KOPT-K1 (cell line): ENCODE data around the gene ADAM11.
"Not testable (repeated sequence)": the region's sequence is repeated elsewhere in the genome, so short reads cannot be mapped to it uniquely, and the experiment has no call there.

Source experiments
- H3K27ac ChIP-seq: fragments of 200-600 bp; sonication (generic); 2 replicates; pipeline ENCODE4 v1.5.1; 2016; ENCODE audit warnings: antibody characterized with exemption, mild to moderate bottlenecking, low read depth, low read length; ENCODE audit not compliant: poor library complexity, severe bottlenecking
- H3K36me3 ChIP-seq: fragments of 200-600 bp; sonication (generic); 2 replicates; pipeline ENCODE4 v1.5.1; 2017; ENCODE audit warnings: antibody characterized with exemption, mild to moderate bottlenecking, low read length, moderate library complexity; ENCODE audit not compliant: insufficient read depth
- H3K9me3 ChIP-seq: fragments of 200-600 bp; sonication (generic); 2 replicates; pipeline ENCODE4 v1.5.1; 2017; ENCODE audit warnings: antibody characterized with exemption, low read length, mild to moderate bottlenecking; ENCODE audit not compliant: insufficient read depth, poor library complexity, severe bottlenecking

The ADAM11 gene

GRCh38 chr17:44751331-44751730 lies 7.5 kb upstream of the ADAM11 start:
- no peaks in the 10 kb centered on the region for H3K9me3 ChIP-seq
- H3K36me3 ChIP-seq: peaks cover 55% of the 10 kb centered on the region
- H3K27ac ChIP-seq: no peak overlapping the region

DNA sequence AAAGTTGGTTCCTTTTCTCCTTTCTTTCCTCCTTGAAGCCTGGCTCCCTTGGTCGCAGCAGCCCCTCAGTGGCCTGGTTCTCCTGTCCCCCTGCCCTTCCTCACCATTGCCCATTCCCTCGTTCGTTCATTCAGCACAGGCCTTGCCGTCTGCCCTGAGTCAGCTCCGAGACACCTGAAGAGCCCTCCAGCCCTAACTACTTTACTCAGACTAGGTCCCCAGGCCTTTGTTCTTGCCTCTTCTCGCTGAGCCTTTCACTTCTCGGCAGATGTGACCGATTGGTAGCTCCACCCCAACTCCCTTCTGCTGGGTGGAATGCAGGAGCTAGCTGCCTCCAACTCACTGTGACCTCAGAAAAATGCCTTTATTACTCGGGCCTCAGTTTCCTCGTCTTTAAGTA lies 7.0 kb upstream of the ADAM11 start:
- Histone ChIP-seq H3K9me3 (no peaks in the 10 kb centered on the region), H3K27ac (no peak overlapping the region), H3K36me3 (peaks cover 52% of the 10 kb centered on the region)

DNA sequence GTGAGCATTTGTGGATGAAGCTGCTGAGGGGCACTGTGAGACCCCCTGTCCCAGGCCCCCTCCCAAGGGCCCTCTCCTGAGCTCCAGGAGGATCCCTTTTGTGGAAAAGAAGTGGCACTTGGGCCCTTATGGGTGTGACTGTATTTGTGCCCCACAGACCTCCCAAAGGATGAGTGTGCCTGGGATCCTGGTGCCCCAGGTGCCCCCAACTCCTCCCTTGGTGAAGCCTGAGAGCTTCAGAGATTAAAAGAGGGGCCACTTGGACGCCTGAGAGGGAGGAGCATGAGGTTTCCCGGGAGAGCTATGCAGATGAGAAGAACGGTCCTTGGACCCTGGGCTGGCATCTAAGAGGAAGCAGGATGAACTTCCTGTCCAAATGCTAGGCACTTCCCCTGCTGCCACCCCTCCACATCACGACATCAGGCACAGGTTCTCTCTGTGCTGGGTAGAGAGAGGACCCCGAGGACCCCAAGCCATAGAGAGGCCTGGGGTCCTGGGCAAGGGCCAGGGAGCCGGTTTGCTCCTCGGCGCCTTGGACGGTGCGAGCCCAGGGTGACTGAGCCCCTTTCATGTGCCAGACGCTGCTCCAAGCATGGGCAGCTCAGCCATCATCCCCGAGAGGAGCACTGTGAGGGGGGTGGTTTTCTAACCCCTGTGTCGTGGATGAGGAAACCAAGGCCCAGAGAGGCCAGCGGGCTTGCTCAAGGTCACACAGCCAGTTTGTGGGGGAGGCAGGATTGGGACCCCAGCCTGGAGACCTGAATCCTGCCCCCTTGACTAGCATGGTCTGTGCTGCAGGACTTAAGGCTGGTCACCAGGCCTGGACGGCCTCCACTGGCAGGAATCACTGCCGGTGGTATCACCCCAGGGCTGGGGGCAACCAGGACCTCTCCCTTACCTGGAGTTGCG lies 5.6 kb upstream of the ADAM11 start:
- no peak overlapping the region for H3K27ac ChIP-seq
- H3K36me3 ChIP-seq: peaks cover 38% of the 10 kb centered on the region
- H3K9me3 ChIP-seq: no peaks in the 10 kb centered on the region

DNA sequence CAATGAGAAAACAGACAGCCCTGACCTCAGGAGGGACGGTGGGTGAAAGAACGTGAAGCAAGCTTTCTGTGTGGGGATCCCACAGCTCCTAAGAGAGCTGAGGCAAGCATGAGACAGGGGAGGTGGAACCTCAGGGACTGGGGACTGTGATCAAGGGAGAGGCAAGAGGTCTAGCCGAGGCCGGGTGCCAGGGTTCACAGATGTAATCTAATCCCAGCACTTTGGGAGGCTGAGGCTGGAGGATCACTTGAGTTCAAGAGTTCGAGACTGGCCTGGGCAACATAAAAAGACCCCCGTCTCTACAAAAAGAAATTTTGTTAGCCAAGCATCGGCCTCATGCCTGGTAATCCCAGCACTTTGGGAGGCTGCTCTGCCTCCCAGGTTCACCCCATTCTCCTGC lies 4.5 kb upstream of the ADAM11 start:
- H3K27ac ChIP-seq: no peak overlapping the region
- H3K36me3 ChIP-seq: peaks cover 28% of the 10 kb centered on the region; the same call in 1 of the 2 replicates
- no peaks in the 10 kb centered on the region for H3K9me3 ChIP-seq

DNA sequence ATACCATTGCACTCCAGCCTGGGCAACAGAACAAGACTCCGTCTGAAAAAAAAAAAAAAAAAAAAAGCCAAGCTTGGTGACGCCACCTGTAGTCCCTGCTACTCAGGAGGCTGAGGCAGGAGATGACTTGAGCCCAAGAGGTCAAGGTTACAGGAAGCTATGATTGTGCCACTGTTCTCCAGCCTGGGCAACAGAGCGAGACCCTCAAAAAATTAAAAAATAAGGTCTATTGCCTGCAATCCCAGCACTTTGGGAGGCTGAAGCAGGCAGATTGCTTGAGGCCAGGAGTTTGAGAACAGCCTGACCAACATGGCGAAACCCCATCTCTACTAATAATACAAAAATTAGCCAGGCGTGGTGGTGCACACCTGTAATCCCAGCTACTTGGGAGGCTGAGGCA lies 3.6 kb upstream of the ADAM11 start:
- peaks cover 19% of the 10 kb centered on the region; the same call in 1 of the 2 replicates for H3K36me3 ChIP-seq
- H3K9me3 ChIP-seq, H3K27ac ChIP-seq: not testable (repeated sequence)

DNA sequence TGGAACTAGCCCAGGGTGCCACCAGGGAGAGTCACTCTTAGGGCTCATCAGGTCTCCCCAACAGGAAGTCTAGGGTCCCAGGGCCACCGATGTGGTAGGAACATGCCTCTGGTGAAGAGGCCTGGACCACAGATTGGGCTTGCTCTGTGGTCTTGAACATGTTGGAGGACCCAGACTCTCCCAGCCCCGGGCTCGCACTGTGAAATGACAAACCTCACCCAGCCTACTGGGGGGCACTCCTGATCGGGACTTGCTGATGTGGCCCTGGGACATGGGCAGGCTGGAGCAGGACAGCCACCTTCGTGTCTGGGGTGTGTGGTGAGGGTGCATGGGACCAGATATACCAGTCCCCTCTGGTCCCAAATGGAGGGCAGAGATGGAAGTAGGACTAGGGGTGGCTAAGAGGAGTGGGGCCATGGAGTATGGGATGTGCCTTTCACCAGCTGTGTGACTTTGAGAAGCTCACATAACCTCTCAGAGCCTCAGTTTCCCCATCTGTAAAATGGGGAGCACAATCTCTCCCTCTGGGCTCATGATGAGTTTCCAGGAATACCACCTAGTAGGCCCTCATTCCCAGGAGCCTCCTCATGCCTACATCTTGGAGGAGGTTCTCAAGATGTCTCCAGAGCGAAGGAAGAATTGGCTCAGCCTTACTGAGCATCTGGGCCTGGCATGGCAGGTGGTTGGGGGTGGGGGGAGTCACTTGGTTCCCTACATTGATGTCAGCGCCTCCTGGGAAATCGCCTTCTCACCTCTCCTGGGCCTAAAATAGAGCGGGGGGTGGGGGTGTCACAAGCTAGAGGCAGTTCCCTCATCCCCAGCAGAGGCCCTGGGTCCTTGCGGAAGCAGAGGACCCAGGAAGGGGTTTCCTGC lies 1.5 kb upstream of the ADAM11 start:
- Histone ChIP-seq H3K27ac (no peak overlapping the region), H3K9me3 (no peaks in the 10 kb centered on the region), H3K36me3 (no peaks in the 10 kb centered on the region; the same call in 1 of the 2 replicates)

DNA sequence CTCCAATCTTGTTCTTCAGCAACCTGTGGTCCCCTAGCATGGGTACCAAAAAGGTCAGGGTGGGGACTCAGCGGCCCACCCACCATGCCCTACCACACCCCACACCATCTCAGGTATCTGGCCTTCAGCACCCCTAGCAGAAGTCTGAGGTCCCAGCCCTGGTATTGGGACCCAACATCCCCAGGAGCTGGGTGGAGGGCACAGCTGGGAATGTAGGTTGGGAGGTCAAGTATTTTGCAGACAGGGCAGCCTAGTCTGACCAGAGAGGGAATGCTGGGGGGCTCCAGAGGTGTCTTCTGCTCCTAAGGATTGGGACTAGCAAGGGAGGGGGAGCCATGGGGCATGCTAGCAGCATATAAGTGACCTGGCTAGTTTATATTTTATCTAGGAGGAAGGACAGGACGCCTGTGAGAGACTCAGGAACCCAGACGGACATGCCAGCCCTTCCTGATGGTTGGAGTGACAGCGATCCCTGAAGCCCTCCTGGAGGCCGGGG lies 822 bp upstream of the ADAM11 start:
- Histone ChIP-seq H3K27ac (no peak overlapping the region), H3K36me3 (no peaks in the 10 kb centered on the region; the same call in 1 of the 2 replicates), H3K9me3 (no peaks in the 10 kb centered on the region)

DNA sequence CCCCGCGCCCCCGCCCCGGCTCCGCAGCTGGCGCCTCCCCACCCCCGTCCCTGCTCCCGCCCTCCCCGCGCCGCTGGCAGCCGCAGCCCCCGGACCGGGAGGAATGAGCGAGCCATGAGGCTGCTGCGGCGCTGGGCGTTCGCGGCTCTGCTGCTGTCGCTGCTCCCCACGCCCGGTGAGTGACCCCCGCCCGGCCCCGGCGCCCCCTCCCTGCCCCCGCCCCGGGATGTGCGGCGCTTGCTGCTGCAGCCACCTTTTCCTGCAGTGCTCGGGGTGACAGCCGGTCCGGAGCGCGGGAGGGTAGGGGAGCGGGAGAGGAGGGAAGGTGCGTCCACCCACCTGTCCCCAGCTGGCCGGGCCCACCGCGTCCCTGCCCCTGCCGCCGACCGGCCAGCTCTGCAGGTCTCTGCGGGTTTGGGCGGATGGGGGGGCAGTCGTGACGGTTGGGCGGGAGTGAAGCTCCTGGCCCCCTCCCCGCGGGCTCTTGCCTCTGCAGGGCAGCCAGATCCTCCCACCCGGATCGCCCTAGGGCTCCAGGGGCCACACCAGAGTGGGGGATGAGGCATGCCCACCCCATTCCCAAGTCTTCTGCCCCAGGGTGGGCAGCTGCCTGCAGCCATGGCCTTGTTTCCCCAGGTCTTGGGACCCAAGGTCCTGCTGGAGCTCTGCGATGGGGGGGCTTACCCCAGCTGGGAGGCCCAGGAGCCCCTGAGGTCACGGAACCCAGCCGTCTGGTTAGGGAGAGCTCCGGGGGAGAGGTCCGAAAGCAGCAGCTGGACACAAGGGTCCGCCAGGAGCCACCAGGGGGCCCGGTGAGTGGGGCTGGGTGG lies 513 bp downstream of the ADAM11 start:
- Histone ChIP-seq H3K9me3 (no peaks in the 10 kb centered on the region), H3K36me3 (no peaks in the 10 kb centered on the region), H3K27ac (no peak overlapping the region)

DNA sequence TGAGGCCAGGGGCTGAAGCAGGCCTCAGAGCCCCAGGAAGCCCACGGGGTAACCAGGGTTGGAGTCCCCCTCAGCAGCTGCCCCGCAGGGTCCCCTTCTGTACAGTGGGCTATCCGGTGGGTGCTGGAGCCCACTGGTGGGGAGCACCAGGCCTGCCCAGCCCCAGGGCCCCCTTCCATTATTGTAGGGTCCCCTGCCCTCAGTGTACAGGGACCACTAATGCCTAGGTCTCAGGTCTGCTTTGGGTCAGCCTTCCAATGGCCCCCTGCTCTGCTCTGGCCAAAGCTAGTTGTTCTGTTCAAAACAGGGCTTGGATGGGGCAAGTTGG lies 1.1 kb downstream of the ADAM11 start:
- H3K36me3 ChIP-seq: no peaks in the 10 kb centered on the region
- H3K27ac ChIP-seq: no peak overlapping the region
- H3K9me3 ChIP-seq: no peaks in the 10 kb centered on the region

- no peaks in the 10 kb centered on the region for H3K36me3 ChIP-seq
- H3K9me3 ChIP-seq: no peaks in the 10 kb centered on the region
- H3K27ac ChIP-seq: no peak overlapping the region
Observed at GRCh38 chr17:44760474-44761308, 1.9 kb downstream of the ADAM11 start.

DNA sequence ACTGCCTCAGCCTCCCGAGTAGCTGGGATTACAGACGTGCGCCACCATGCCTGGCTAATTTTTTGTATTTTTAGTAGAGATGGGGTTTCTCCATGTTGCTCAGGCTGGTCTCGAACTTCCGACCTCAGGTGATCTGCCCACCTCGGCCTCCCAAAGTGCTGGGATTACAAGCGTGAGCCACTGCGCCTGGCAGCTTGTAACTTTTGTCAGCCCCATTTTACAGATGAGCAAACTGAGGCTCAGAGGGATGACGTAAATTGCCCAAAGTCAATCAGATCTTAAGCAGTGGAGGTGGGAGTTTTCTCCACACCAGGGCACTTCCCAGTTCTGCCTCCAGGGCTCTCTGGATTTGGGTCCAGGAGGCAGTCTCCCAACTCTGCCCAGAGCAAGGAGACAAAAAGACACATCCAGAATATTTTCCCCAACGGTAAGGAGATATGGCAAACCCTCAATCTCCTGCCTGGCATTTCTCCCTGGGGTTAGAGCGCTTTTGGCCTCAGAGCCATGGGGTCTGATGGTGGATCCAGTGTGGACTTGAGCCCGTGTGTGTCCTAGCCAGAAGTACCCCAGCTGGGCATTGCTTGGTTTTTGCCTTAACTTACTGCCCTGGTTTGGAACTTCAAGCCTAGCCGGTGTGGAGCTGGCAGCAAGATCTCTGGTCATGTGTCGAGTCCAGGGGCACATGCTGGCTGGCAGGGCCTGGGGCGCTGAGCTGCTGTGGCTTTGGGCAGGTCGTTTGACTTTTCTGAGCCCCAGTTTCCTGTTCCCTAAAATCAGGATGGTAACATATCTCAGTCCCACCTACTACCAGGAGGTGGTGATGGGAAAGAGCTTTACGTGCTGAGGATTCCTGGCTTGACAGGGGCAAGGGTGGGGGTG lies 3.4 kb downstream of the ADAM11 start:
- H3K9me3 ChIP-seq: no peaks in the 10 kb centered on the region
- H3K36me3 ChIP-seq: no peaks in the 10 kb centered on the region
- no peak overlapping the region for H3K27ac ChIP-seq

- no peaks in the 10 kb centered on the region for H3K9me3 ChIP-seq
- no peak overlapping the region for H3K27ac ChIP-seq
- no peaks in the 10 kb centered on the region for H3K36me3 ChIP-seq
Observed at GRCh38 chr17:44763170-44763569, 4.4 kb downstream of the ADAM11 start.

GRCh38 chr17:44765965-44766364 lies 7.2 kb downstream of the ADAM11 start:
- Histone ChIP-seq H3K27ac (no peak overlapping the region), H3K9me3 (no peaks in the 10 kb centered on the region), H3K36me3 (no peaks in the 10 kb centered on the region)
